HG02798 (cell line): ENCODE measurements around the gene SLC25A23.

Experiments
- ATAC-seq: cut with Tn5 transposase; IDR thresholded peaks from one replicate; pipeline ENCODE4 v1.9.1; 2021; ENCODE audit warnings: mild to moderate bottlenecking; ENCODE audit not compliant: unreplicated experiment, poor library complexity

SLC25A23 gene

GRCh38 chr19:6427131-6427530, 32.5 kb downstream of the SLC25A23 start:
- ATAC-seq, result no peak

DNA sequence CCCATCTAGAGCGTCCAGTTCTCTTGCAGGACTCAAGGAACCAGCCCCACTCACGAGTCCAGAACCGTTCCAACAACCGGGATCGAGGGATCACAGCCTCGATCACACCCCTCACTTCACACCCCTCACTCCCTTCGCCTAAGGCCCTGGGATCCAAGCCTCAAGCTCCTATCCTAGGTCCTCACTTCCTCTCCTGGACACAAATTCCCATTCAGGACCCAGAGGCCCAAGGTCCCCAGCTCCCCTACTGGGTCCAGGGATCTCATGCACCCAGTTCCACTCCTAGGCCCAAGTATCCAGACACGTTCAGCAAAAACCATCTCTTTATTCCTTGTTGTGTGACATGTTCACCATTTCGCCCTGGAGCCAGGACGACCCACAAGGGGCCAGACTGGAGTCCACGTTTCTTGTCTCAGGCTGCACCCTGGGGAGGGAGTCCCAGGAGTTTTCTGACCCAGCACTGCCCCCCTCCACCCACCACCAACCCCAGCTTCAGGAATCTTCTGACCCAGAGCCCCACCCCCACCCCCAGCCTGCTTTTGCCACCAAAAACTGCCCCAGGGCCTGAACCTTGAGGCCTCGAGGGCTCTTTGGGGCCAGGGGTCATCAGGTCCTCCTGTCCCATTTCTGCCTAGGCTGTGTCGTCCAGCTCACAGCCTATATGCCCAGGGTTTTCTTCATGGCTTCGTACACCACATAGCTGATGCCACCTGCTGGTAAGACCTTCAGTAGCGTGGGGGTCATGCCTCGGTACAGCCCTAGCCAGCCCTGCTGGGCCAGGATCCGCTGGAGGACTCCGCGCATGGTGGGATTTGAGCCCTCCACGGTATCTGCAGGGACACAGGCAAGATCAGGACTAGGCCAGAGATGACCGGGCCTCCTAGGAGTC, 33.6 kb downstream of the SLC25A23 start:
- no peak for ATAC-seq

GRCh38 chr19:6424939-6425731, 34.5 kb downstream of the SLC25A23 start:
- peak; percentile 90 for ATAC-seq

- no peak for ATAC-seq
These were observed 35.2 kb downstream of the SLC25A23 start, which contains the start of gene KHSRP for GRCh38 chr19:6424195-6424938. KHSRP (minus strand) TSS chr19:6424811; CDS start chr19:6424701, 110 bp downstream.

GRCh38 chr19:6423499-6424194, 35.9 kb downstream of the SLC25A23 start:
- ATAC-seq, result no peak

- no peak for ATAC-seq
These were observed 38.2 kb downstream of the SLC25A23 start for GRCh38 chr19:6421075-6422014.

DNA sequence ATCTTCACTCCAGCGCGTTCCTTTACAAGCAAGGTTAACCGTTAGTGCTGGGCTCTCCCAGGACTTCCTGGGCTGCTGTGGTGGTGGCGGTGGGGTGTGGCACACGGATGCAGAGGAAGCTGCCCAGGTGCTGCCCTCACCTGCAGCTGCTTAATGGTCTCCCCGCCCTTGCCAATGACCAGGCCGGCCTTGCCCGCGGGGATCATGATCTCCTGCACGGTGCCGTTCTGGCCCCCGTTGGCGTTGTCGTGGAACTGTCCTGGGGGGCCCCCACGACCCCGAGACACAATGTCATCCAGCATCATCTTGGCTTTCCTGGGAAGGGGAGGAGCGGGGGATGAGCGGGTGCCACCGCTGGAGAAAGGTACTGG, 41.0 kb downstream of the SLC25A23 start:
- no peak for ATAC-seq

GRCh38 chr19:6417713-6418561, 41.7 kb downstream of the SLC25A23 start:
- no peak for ATAC-seq

DNA sequence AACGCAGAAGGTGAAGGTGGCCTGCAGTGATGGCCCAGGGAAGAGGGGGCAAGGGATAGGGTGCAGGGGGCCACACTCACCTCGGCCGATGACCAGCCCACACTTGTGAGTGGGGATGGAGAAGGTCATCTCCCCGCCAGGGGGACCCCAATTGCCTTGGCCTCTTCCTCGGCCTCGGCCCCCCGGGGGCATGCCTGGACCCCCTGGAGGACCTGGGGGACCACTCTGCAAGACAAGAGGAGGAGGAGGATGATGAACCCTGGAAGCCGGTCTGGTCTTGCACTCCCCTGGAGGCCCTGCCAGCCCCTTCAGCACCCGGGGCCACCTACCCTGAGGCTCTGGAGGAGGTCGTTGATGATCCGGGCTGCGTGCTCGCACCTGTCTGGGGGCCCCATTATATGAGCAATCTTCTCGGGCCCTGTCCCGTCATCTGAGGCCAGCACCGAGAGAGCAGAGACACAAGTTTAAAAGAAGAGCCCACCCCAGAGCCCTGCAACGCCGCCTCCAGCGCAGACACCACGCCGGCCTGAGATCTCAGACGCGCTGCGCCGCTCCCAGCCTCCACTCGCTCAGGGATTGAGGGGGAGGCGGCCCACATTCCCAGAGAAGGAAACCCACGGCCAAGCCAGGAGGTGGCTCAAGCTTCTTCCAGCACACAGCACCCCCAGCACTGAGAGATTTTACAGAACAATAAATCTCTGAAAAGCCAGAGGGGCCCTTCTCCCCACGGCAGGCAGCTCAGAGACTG, 42.8 kb downstream of the SLC25A23 start:
- no peak for ATAC-seq

GRCh38 chr19:6415591-6416190, 43.9 kb downstream of the SLC25A23 start:
- ATAC-seq, result no peak

- no peak for ATAC-seq
These were observed 44.6 kb downstream of the SLC25A23 start for GRCh38 chr19:6414793-6415590.

GRCh38 chr19:6413721-6414643, 45.6 kb downstream of the SLC25A23 start:
- no peak for ATAC-seq

DNA sequence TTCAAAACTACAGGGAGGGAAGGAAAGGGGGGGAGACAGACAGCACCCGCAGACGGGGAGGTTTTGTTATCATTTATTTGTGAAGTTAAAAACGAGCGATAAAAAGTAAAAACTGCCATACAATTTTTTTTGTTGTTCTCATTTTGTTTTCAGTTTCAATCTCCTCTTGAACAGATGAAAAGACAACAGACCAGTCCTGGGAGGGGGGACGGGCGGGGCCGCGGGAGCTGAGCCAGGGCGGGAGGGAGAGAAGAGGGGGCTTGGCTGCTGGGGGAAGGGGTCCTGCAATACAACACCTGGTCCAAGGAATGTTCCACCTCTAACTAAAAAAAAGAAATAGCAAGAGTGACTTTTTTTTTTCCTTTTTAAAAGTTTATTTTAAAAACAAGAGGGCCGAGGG, 46.3 kb downstream of the SLC25A23 start:
- ATAC-seq, result no peak

- no peak for ATAC-seq
These were observed 47.0 kb downstream of the SLC25A23 start for GRCh38 chr19:6412447-6413091.

- no peak for ATAC-seq
These were observed 47.5 kb downstream of the SLC25A23 start for GRCh38 chr19:6412061-6412446.
